ENCODE data around the gene INTS7.

INTS7 gene

DNA sequence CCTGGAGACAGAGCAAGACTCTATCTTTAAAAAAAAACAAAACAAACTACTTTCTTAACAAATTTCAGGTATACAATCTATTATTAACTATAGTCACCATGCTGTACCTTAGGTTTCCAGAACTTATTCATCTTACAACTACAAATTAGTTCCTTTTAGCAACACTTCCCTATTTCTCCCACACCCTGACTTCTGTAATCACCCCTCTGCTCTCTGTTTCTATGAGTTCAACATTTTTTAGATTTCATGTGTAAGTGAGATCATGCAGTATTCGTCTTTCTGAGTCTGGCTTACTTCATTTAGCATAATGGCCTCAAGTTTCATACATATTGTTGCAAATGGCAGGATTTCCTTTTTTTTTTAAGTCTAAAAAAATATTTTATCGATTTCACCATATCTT is 126.9 kb downstream of the INTS7 start:
- TF ChIP-seq POLR2A (IDR thresholded peaks at IDR 0.05; ENCODE audit: low read depth, low read length), result no peak
- DNase-seq (ENCODE audit: insufficient read length, low spot score) (no peak), FAIRE-seq (no peak)

DNA sequence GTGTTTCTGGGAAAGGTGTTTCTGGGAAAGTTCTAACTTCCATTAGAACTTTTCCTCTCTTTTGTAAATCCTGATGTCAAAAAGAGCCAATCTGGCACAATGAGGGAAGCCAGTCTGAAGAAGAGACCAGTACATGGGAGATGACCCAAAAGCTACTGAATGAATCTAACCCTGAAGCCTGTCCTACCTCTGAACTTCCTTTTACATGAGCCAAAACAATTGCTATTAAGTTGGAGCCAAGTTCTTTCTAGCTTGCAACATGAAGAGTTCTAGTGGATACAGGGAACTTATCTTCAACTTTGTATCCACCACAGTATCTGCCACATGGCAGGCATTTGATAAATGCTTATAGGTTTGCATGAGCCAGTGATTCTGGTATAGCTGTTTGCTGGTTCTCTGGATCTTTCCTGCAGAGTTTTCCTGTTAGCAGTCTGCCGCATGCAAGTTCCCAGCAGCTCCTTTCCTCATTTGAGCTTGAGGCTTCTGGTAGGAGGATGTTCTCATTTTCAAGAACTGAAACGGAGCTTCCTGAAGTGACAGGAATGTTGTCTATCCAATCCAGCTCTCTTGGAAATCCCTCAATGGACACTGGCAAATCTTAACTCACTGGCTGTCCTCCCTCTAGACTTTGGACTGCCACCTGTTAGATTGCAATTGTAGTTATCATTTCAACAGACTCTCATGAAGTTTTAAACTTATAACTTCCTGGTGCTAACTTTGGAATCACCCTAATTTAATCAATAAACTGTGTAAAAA is 131.7 kb downstream of the INTS7 start:
- no peak for TF ChIP-seq POLR2A (IDR thresholded peaks at IDR 0.05; ENCODE audit: low read depth, low read length)
- no peak for DNase-seq (ENCODE audit: insufficient read length, low spot score)

DNA sequence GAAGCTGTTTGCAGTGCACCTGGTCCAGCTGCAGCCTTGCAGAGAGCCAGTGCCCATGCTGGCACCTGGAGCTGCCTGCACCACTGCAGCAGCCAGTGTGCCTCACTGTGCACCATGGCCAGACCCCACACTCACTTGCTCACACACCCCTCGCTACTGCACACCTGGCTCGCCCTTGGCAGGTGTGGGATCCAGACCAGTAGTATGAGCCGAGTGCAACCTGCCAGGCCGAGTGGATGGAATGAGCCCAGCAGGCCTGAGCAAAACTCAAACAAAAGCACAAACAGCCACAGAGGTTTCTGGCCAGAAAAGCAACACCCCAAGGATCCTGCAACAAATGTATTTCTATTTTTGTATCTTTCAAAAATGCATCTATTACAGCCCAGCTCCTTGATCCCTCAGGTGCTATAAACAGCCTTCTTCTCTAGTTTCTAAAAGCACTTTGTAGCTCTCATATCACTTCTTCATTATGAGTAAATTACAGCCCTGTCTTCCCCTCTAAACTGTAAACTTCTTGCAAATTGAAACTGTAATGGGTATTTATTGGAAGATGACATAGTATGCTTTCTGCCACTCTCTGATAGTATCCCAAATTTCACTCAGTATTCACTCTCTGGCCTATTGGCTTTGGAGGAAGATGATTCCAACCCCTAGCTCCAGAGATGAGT is 132.6 kb downstream of the INTS7 start:
- TF ChIP-seq POLR2A (IDR thresholded peaks at IDR 0.05; ENCODE audit: low read depth, low read length), result no peak
- DNase-seq (ENCODE audit: insufficient read length, low spot score) (no peak), FAIRE-seq (no peak)

More for the DNA sequence above, 131.7 kb downstream of the INTS7 start:
- FAIRE-seq, result no peak

- DNase-seq (ENCODE audit: insufficient read length, low spot score), result no peak
- no peak for FAIRE-seq
These were observed 133.4 kb downstream of the INTS7 start for GRCh38 chr1:211901945-211902344.

GRCh38 chr1:211900441-211900840 is 134.9 kb downstream of the INTS7 start:
- no peak for DNase-seq (ENCODE audit: insufficient read length, low spot score)
- no peak for FAIRE-seq
- no peak for TF ChIP-seq POLR2A (IDR thresholded peaks at IDR 0.05; ENCODE audit: low read depth, low read length)

More at GRCh38 chr1:211901945-211902344, 133.4 kb downstream of the INTS7 start:
- no peak for TF ChIP-seq POLR2A (IDR thresholded peaks at IDR 0.05; ENCODE audit: low read depth, low read length)

DNA sequence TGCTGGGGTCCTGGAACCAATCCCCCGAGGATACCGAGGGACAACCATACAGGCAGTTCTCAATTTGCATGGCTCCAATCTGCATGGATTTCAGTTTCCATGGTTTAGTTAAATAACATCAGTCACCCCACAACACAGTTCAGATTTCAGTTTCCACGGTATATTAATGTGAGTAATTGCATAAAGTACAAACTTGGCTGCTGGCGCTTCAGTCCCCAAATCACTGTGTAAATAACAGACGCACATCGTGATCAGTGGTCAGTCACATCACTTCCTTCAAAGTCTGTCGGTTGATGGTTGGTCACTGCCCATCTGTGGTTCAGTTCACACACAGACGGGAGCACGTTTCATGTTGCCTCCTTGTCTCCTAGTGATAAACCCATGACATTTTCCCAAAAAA is 138.4 kb downstream of the INTS7 start:
- FAIRE-seq, result no peak
- no peak for DNase-seq (ENCODE audit: insufficient read length, low spot score)
- TF ChIP-seq POLR2A (IDR thresholded peaks at IDR 0.05; ENCODE audit: low read depth, low read length), result no peak

GRCh38 chr1:211895126-211895759 is 140.1 kb downstream of the INTS7 start:
- no peak for FAIRE-seq
- TF ChIP-seq POLR2A (IDR thresholded peaks at IDR 0.05; ENCODE audit: low read depth, low read length), result no peak
- no peak for DNase-seq (ENCODE audit: insufficient read length, low spot score)

DNA sequence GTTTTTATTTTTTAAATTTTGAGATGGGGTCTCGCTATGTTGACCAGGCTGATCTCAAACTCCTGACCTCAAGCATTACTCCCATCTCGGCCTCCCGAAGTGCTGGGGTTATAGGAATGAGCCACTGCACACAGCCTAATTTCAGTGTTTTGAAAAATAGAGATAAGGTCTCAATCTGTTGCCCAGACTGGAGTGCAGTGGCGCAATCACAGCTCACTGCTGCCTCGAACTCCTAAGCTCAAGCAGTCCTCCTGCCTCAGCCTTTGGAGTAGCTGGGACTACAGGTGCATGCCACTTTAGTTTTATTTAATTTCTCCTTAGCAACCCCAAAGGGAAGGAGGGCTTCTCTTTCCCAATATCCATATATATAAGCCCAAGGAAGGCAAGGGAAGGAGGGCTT is 141.0 kb downstream of the INTS7 start:
- TF ChIP-seq POLR2A (IDR thresholded peaks at IDR 0.05; ENCODE audit: low read depth, low read length), result no peak
- DNase-seq (ENCODE audit: insufficient read length, low spot score), result no peak
- no peak for FAIRE-seq

DNA sequence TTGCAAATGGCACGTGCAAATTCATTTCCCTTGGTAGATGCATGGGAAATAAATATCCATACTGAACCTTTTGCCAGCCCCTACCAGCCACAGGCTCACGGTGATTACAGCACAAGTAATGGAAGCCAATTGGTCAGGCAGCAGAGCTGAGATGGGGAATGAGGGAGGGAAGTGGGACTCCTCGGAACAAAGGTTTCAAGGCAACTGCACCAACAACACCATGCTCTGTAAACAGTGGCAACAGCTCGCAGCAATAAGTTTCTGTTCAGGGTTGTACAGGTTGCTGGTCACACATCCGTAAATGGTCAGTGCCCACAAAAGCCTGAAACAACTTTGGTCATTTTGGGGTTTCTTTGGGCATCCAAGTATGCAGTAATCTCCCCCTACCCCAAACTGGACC is 142.1 kb downstream of the INTS7 start:
- DNase-seq (ENCODE audit: insufficient read length, low spot score) (no peak), FAIRE-seq (no peak)
- TF ChIP-seq POLR2A (IDR thresholded peaks at IDR 0.05; ENCODE audit: low read depth, low read length), result no peak

- no peak for TF ChIP-seq POLR2A (IDR thresholded peaks at IDR 0.05; ENCODE audit: low read depth, low read length)
- DNase-seq (ENCODE audit: insufficient read length, low spot score) (no peak), FAIRE-seq (no peak)
These were observed 142.8 kb downstream of the INTS7 start for GRCh38 chr1:211892577-211892976.

DNA sequence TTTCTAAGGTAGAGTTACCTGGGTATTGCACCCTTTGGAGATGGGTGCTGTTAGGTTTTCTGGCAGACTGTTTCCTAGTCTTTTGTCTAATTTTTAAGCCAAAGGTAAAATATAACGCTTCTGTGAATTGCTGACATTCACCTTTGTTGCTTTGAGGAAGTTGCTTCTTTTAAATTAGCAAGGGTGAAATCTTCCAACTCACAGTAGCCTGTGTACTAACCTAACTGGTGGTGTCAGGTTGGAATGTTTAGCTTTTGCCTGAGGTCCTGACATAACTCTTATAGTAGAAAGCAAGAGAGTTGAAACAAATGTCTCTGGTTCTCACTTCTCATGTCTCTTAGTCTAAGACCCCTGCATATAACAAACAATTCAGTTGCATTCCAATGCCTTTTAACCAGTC is 143.6 kb downstream of the INTS7 start:
- TF ChIP-seq POLR2A (IDR thresholded peaks at IDR 0.05; ENCODE audit: low read depth, low read length), result no peak
- DNase-seq (ENCODE audit: insufficient read length, low spot score) (no peak), FAIRE-seq (no peak)
